ENCODE results near the gene CNTNAP5.

The CNTNAP5 gene

DNA sequence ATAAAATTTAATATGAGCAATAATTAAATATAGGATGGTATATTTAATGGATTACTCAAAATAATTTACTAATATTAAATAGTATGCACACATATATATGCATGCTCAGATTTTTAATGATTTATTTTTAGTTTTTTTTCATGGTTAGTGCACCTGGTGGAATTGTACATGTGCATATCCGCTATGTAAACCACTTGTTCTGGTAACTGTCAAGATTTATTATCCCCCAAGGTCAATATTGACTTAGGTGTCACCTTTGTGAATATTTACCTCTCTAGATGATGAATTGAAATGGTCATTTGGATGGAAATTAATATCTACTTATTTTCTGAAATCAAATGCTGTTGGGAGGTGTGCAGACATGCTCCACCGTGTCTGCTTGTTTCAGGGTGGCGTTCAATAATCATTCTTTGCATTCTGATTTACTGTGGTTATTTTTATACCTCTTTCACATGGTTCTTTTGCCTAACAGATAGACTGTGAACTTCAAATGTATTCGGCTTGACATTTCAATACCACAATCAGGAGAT lies 14.7 kb downstream of the CNTNAP5 start:
- H3K4me1 ChIP-seq (ENCODE audit: insufficient read depth, low read length), result peaks cover 7% of the 10 kb centered on the region; the same call in 1 of the 2 replicates
- no peak overlapping the region for H3K9ac ChIP-seq (ENCODE audit: low read depth, low read length)
- H3K9me3 ChIP-seq (ENCODE audit: control insufficient read depth, insufficient read depth, low read length), result no peaks in the 10 kb centered on the region
- no peaks in the 10 kb centered on the region; the same call in 1 of the 2 replicates for H3K36me3 ChIP-seq (ENCODE audit: insufficient read depth, low read length)

DNA sequence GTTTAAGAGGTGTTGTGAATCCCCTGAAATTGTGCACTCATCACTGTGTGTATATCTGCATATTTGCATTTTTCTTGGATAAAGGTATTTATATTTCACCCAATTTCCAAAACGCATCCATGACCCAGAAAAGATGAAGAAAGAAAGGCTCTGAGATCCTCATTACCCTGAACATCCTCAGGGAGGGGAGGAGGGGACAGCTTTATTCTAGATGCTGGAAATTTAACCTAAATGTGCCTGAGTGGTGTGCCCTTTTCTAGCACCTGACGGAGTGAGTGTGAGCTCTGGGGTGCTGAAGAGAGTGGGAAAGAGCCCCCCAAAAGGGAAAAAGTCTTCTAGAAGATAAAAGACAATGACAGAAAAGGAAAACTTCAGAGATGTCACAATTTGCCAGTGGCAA lies 20.8 kb downstream of the CNTNAP5 start:
- Histone ChIP-seq H3K9ac (ENCODE audit: low read depth, low read length) (no peak overlapping the region), H3K4me1 (ENCODE audit: insufficient read depth, low read length) (peaks cover 34% of the 10 kb centered on the region)

DNA sequence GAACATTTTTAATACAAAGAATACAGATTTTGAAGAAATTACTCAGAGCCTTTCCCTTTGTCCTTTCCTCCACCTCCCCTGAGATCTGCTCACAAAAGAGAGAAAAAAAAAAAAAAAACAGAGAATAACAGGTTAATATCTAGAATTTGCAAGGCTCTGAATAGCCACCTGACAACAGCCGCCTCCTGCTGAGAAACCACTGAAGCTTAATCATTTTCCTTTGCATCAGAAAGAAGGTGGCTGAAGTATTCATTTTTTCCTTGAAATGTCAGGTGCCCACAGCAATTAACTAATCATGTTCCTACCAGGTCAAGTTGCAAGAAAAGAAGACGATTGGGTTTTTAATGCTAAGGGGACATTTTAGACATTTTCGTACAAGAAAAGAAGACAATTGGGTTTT lies 21.2 kb downstream of the CNTNAP5 start:
- H3K9ac ChIP-seq (ENCODE audit: low read depth, low read length), result no peak overlapping the region
- H3K36me3 ChIP-seq (ENCODE audit: insufficient read depth, low read length), result no peaks in the 10 kb centered on the region
- no peaks in the 10 kb centered on the region for H3K9me3 ChIP-seq (ENCODE audit: control insufficient read depth, insufficient read depth, low read length)
- peaks cover 34% of the 10 kb centered on the region for H3K4me1 ChIP-seq (ENCODE audit: insufficient read depth, low read length)

More for the DNA sequence above, 20.8 kb downstream of the CNTNAP5 start:
- H3K9me3 ChIP-seq (ENCODE audit: control insufficient read depth, insufficient read depth, low read length), result no peaks in the 10 kb centered on the region
- H3K36me3 ChIP-seq (ENCODE audit: insufficient read depth, low read length), result no peaks in the 10 kb centered on the region

DNA sequence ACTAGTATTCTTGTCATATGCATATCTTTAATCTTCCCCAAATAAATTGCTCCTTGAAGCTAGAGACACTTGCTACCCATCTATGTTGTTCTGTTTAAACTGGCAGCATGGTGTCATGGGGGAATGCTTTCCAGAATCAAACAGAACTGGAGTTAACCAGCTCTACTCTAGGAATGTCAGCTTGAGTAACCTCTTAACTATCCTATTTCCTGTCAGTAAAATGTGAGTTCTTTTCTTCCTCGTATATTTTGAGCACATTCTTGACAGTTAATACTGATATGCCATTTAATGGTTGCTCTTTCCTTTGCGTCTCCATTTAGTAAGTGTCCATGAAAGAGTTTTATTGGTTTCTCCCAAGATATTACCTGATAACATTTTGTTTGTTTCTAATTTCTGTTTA lies 23.0 kb downstream of the CNTNAP5 start:
- Histone ChIP-seq H3K9ac (ENCODE audit: low read depth, low read length) (no peak overlapping the region), H3K9me3 (ENCODE audit: control insufficient read depth, insufficient read depth, low read length) (no peaks in the 10 kb centered on the region), H3K36me3 (ENCODE audit: insufficient read depth, low read length) (no peaks in the 10 kb centered on the region), H3K4me1 (ENCODE audit: insufficient read depth, low read length) (peaks cover 34% of the 10 kb centered on the region)

DNA sequence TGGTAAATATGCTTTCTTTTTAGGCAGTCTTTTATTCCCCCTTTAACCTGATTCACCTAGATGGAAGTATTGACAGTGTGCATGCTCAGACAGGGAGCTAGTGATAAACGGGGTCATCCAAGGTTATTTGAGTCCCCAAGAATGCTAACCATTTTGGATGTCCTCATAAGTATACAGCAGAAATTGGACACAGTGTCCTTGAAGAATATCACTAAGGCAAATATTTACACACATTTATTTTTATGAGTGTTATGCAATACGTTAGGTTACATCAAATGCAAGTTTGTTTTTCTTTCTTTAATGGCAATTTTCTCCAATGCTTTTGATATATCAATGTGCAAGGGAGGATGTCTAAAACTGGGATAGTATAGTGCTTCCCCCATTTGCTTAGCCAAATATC lies 23.6 kb downstream of the CNTNAP5 start:
- Histone ChIP-seq H3K4me1 (ENCODE audit: insufficient read depth, low read length) (peaks cover 34% of the 10 kb centered on the region), H3K9ac (ENCODE audit: low read depth, low read length) (no peak overlapping the region), H3K36me3 (ENCODE audit: insufficient read depth, low read length) (no peaks in the 10 kb centered on the region), H3K9me3 (ENCODE audit: control insufficient read depth, insufficient read depth, low read length) (no peaks in the 10 kb centered on the region)

DNA sequence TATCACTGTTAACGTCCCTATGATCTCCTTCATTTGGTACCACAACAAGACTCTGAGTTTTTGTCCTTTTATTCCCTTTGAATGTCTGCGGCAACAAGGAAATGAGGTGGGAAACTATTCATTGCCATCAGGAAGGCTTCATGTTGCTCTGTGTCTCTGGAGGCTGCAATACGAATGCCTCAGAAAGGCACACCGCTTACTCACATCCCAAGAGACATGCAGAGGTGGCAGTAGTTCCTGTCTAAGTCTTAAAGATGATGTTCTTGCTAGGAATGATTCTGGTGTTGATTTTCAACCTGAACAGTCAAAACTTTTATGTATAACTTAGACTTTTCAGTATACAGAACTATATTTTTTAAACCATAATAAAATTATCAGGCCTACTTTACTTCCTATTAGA lies 24.0 kb downstream of the CNTNAP5 start:
- H3K9ac ChIP-seq (ENCODE audit: low read depth, low read length), result no peak overlapping the region
- no peaks in the 10 kb centered on the region for H3K9me3 ChIP-seq (ENCODE audit: control insufficient read depth, insufficient read depth, low read length)
- H3K4me1 ChIP-seq (ENCODE audit: insufficient read depth, low read length), result peaks cover 34% of the 10 kb centered on the region
- H3K36me3 ChIP-seq (ENCODE audit: insufficient read depth, low read length), result no peaks in the 10 kb centered on the region

DNA sequence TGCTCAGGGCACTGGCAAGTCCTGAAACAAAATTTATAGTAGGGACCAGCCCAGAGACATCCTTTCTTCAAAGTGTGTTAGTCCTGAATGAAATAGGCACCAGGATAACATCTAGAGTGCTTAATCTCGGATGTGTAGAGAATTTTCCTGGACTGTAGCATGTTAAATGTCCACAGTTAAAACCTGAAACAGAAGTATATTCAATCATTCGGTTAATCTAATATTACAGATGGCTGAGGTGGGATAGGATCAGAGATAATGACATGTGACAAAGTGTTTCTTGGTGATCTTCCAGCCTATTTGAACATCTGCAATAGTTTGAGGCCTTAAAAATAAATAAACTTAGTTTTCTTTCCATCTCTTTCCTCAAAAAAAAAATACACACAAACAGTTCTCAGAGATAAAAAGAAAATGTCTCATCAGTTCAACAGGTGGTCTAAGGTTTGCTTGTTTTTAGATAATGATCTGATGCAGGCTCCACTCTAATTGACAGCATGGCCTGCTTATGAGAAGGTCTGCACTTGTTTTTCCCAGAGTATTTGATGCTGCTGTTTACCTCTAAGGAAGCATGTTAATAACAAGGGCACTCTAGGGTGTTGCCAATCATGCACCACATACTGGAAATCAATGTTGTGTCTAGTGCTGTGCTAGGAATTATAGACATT lies 25.9 kb downstream of the CNTNAP5 start:
- H3K4me1 ChIP-seq (ENCODE audit: insufficient read depth, low read length), result peaks cover 30% of the 10 kb centered on the region
- H3K9me3 ChIP-seq (ENCODE audit: control insufficient read depth, insufficient read depth, low read length), result no peaks in the 10 kb centered on the region
- H3K9ac ChIP-seq (ENCODE audit: low read depth, low read length), result no peak overlapping the region
- no peaks in the 10 kb centered on the region for H3K36me3 ChIP-seq (ENCODE audit: insufficient read depth, low read length)

DNA sequence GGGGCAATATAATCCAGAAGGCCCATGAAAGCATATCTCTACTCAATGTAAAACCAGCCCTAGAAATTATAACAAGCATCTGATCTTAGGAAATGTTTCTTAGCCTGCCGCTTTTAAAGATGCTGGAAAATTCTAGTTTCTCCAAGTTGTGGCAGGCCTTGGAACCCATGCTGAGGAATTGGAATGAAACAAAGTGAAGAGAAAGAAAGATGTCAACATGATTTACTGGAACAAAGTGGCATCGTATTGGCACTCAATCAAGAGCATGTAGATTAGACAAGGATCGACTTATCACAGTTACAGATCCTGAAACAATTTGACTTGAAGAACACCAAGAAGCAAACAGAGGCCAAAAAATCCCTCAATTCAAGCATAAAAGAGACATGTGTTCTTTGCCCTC lies 28.7 kb downstream of the CNTNAP5 start:
- peaks cover 6% of the 10 kb centered on the region; the same call in 1 of the 2 replicates for H3K4me1 ChIP-seq (ENCODE audit: insufficient read depth, low read length)

DNA sequence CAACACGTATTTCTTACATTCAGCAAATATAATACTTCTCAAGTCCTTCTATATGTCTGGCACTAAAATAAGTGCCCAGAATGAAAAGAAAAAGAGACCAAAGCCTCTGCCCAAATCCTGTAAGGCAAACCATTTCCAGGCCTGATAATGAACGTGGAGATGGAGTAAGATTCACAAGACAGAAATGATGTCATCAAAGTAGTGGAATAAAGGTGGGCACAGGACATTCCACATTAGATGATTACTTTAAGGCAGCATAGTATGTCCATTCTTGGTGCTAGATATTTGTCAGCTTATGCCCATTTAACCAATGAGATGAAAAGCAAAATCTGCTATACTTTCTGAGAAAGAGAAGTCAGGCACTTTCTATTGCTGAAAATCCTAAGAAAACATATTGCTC lies 38.5 kb downstream of the CNTNAP5 start:
- no peak overlapping the region for H3K9ac ChIP-seq (ENCODE audit: low read depth, low read length)
- no peaks in the 10 kb centered on the region for H3K9me3 ChIP-seq (ENCODE audit: control insufficient read depth, insufficient read depth, low read length)
- H3K36me3 ChIP-seq (ENCODE audit: insufficient read depth, low read length), result no peaks in the 10 kb centered on the region
- H3K4me1 ChIP-seq (ENCODE audit: insufficient read depth, low read length), result 0 out of 2 replicates have a peak, but pooled peaks cover 2% of the 10 kb centered on the region

More for the DNA sequence above, 28.7 kb downstream of the CNTNAP5 start:
- Histone ChIP-seq H3K9ac (ENCODE audit: low read depth, low read length) (no peak overlapping the region), H3K9me3 (ENCODE audit: control insufficient read depth, insufficient read depth, low read length) (no peaks in the 10 kb centered on the region), H3K36me3 (ENCODE audit: insufficient read depth, low read length) (no peaks in the 10 kb centered on the region)

DNA sequence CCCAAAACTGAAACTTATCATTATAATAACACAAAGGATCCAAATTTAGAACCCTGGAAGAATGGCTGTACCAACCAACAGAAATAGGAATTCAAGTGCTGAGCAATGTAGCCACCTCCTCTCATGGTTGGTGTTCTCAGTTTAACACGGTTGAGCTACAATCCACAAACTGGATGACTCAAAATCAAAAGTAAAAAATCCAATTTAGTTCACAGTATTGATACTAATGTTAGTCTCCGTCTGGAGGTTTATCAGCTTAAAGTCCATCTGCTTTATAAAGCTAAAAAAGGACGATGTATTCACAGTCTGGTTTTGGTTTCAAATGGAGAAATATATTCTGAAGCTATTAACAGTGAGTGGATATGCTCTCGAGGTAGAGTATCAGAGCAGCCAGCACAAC lies 40.5 kb downstream of the CNTNAP5 start:
- 0 out of 2 replicates have a peak, but pooled peaks cover 2% of the 10 kb centered on the region for H3K4me1 ChIP-seq (ENCODE audit: insufficient read depth, low read length)
- H3K36me3 ChIP-seq (ENCODE audit: insufficient read depth, low read length), result no peaks in the 10 kb centered on the region
- no peak overlapping the region for H3K9ac ChIP-seq (ENCODE audit: low read depth, low read length)
- H3K9me3 ChIP-seq (ENCODE audit: control insufficient read depth, insufficient read depth, low read length), result no peaks in the 10 kb centered on the region

DNA sequence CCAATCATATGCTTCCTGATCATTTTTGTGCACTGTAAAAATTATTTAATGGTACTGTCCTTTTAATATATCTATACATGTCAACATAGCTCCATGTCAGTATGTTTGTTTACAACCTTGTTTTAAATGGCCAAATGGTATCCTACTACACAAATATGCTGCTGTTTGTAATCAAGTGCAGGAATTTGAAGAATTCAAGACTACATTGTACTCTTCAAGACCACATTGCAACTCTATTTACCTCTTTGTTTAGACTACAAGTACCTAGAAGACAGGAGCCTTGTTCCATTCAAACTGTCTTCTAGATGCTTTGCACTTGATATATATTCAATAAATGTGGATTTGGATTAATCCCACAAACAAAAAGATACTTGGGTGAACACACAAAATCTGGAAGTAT lies 41.7 kb downstream of the CNTNAP5 start:
- Histone ChIP-seq H3K9ac (ENCODE audit: low read depth, low read length) (no peak overlapping the region), H3K36me3 (ENCODE audit: insufficient read depth, low read length) (no peaks in the 10 kb centered on the region), H3K9me3 (ENCODE audit: control insufficient read depth, insufficient read depth, low read length) (no peaks in the 10 kb centered on the region), H3K4me1 (ENCODE audit: insufficient read depth, low read length) (0 out of 2 replicates have a peak, but pooled peaks cover 2% of the 10 kb centered on the region)

DNA sequence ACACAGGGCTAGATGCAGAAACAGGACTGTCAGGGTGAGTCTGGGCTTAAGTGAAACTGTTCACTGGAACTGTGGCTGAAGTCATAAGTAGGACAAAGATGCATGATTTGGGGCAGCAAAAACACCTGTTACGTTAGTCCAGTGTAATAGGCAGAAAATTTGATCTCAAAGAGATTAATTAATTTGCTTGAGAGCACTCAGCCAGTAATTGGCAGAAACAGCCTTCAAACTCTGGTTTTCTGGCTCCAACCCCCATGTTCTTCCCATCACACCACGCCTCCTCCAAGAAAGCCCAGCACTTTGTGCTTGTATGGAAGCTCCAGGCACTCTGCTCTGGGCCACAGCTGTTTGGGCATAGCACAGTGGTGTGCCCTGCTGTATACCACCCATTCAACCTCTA lies 54.0 kb downstream of the CNTNAP5 start:
- peaks cover 5% of the 10 kb centered on the region; the same call in 1 of the 2 replicates for H3K4me1 ChIP-seq (ENCODE audit: insufficient read depth, low read length)
- H3K9ac ChIP-seq (ENCODE audit: low read depth, low read length), result no peak overlapping the region
- H3K36me3 ChIP-seq (ENCODE audit: insufficient read depth, low read length), result no peaks in the 10 kb centered on the region
- H3K9me3 ChIP-seq (ENCODE audit: control insufficient read depth, insufficient read depth, low read length), result no peaks in the 10 kb centered on the region

DNA sequence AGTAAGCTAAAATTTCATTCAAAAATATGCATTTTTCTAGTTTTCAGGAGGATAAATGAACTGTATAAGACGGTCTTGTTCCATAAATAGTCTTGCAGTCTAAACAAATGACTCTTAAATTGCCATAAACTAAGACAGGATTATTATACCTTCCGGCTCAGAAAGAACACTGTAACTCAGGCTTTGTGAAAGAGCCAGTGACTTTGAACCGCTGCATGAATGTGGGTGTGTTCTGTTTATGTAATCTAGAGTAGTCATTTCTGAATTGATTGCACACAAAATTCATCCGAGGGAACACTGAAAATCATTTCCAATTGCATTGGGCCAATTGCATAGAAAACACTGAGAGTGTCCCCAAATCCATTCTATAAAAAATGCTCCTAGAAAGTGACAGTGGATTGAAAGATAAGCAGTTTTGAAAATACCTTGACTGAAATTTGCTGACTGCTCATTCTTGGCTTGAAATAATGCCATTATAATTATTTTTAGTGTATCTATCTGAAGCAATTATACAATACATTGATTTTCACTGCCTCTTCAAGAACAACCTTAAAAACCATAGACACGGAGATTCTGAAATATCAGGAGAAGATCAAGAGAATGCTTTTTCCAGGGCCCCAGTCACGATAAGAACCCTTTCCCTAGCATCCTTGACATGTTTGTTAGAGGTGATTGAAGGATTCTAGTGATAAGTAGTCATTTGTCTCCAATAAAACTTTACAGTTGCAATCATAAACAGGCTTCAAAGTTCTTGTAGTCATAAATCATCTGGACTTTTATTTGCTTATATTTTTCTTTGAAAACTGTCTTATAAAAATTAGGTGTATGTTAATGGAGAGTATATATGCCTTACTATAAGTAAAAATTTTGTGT lies 55.4 kb downstream of the CNTNAP5 start:
- Histone ChIP-seq H3K9ac (ENCODE audit: low read depth, low read length) (no peak overlapping the region), H3K4me1 (ENCODE audit: insufficient read depth, low read length) (peaks cover 5% of the 10 kb centered on the region; the same call in 1 of the 2 replicates), H3K9me3 (ENCODE audit: control insufficient read depth, insufficient read depth, low read length) (no peaks in the 10 kb centered on the region), H3K36me3 (ENCODE audit: insufficient read depth, low read length) (no peaks in the 10 kb centered on the region)

DNA sequence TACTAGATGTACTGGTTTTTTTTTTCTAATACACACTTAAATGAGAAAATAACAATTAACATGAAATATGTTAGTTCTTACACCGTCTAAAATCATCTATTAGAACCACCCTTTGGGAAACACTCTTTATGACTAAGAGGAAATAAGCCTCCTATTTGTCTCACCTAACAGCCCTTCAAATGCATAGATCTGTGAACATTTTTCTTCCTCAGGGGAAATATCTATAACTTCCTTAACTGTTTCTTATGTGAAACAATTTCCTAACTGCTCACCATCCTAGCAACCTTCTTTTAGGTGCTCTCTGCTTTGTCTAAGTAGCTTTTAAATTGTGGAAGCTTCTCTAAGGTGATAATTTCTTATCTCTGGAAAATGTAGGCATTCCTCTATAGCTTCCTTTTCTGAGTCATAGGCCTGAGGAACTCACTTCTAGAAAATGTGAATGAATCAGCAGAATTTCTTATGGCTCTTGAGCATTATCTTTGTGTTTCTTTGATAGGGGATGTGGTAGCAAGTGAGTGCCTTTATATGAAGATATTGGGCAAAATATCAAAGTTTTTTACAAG lies 56.1 kb downstream of the CNTNAP5 start:
- Histone ChIP-seq H3K9me3 (ENCODE audit: control insufficient read depth, insufficient read depth, low read length) (no peaks in the 10 kb centered on the region), H3K4me1 (ENCODE audit: insufficient read depth, low read length) (peaks cover 5% of the 10 kb centered on the region; the same call in 1 of the 2 replicates), H3K36me3 (ENCODE audit: insufficient read depth, low read length) (no peaks in the 10 kb centered on the region), H3K9ac (ENCODE audit: low read depth, low read length) (no peak overlapping the region)
